Endothelial cell (in vitro differentiated cells): Measurements from ENCODE around the gene LRP4. TPM values are rescaled to one million over a fixed set of nuclear protein-coding genes. Genes with fewer than 3 reads are reported as not detected.
A peak's percentile ranks its signal among the peaks of the same experiment; 100 is the strongest.
"Not testable (repeated sequence)": the region's sequence is repeated elsewhere in the genome, so short reads cannot be mapped to it uniquely, and the experiment has no call there.

Experiments
- DNase-seq: peaks from one replicate; pipeline ENCODE4 v3.0.0; 2021; ENCODE audit warnings: low spot score
- H3K27ac Mint-ChIP-seq: one replicate; pipeline ENCODE4 v1.8.0; 2021; ENCODE audit warnings: mixed read lengths, inconsistent platforms; ENCODE audit not compliant: unreplicated experiment
- H3K27me3 Mint-ChIP-seq: one replicate; pipeline ENCODE4 v1.8.0; 2021; ENCODE audit warnings: mild to moderate bottlenecking, moderate library complexity, mixed read lengths, inconsistent platforms; ENCODE audit not compliant: unreplicated experiment
- H3K36me3 Mint-ChIP-seq: one replicate; pipeline ENCODE4 v1.8.0; 2021; ENCODE audit warnings: mild to moderate bottlenecking, low read depth, mixed read lengths, inconsistent platforms; ENCODE audit not compliant: unreplicated experiment
- H3K4me1 Mint-ChIP-seq: one replicate; pipeline ENCODE4 v1.8.0; 2021; ENCODE audit warnings: mild to moderate bottlenecking, mixed read lengths, inconsistent platforms; ENCODE audit not compliant: unreplicated experiment
- H3K4me3 Mint-ChIP-seq: one replicate; pipeline ENCODE4 v1.8.0; 2021; ENCODE audit warnings: mild to moderate bottlenecking, mixed read lengths, inconsistent platforms; ENCODE audit not compliant: unreplicated experiment
- H3K9me3 Mint-ChIP-seq: one replicate; pipeline ENCODE4 v1.8.0; 2021; ENCODE audit warnings: mixed read lengths, inconsistent platforms; ENCODE audit not compliant: unreplicated experiment
- CTCF ChIP-seq: fragments of 200-600 bp; sonication (generic); IDR thresholded peaks from one replicate; pipeline ENCODE4 v1.5.0; 2021; ENCODE audit warnings: antibody characterized with exemption; ENCODE audit not compliant: unreplicated experiment
- total RNA-seq: library from RNA; stranded (reverse); fragmentation: NEBNext Ultra II Directional; extraction: Animal tissue kit (Norgen Biotek cat#: 25700); gene quantifications from one replicate; pipeline ENCODE4 v1.2.1, GENCODE V29; 2021; ENCODE audit not compliant: unreplicated experiment

LRP4 gene
- total RNA-seq, 1 donor from 2014 or later, result 21.8 TPM

DNA sequence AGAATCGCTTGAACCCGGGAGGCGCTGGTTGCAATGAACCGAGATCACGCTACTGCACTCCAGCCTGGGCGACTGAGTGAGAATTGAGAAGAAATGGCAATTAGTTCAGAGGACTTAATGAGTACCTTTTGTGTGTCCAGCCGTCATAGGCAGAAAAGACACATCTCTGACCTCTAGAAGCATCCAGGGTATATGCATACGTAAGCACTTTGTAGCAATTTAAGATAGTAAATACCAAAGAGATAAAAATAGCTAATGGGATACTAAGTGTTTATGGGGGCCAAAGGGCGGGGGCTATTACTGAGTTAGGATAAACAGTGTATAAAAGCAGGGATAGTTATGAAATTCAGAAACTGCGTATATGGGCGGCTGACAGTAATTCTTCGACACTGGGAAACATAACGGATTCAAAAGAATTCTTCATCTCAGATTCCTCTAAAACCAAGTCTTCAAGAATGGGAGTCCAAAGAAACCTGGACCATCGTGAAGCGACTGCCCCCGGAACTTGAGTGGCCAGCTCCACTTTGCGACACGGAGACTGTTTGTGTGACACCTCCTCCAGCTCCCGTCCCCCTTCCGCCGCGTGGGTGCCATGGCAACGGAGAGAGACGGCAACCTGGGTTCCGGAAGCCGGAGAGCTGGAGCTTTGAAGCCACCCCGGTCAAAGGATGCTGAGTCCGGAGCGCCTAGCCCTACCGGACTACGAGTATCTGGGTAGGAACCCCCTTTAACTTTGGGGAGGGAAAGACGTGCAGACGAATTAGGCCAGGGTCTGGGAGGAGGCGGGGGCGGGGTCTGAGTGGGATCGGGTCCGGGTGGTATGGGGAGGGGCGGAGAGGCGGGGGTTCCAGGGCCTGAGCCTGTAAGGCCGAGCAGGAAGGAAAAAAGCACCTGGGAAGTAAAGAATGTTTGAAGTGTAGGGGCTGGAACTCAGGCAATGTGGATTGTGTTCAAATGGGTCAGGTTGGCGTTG, 18.1 kb upstream of the LRP4 start, which contains the start of gene CSTPP1:
TSS of gene CSTPP1 (plus strand) at position 624 of the 973 bp plus-strand sequence. CDS start at position 669, 45 bp downstream.
- TF ChIP-seq CTCF, result no peak
- no peaks in the 10 kb centered on the region for H3K9me3 Mint-ChIP-seq

GRCh38 chr11:46930089-46930488, 11.7 kb upstream of the LRP4 start:
- no peak for DNase-seq
- peaks cover 3% of the 10 kb centered on the region for H3K9me3 Mint-ChIP-seq
- TF ChIP-seq CTCF, result no peak
- no peaks in the 10 kb centered on the region for H3K4me1 Mint-ChIP-seq
- peaks cover 6% of the 10 kb centered on the region for H3K36me3 Mint-ChIP-seq
- no peaks in the 10 kb centered on the region for H3K27me3 Mint-ChIP-seq
- H3K4me3 Mint-ChIP-seq, result no peak overlapping the region
- no peak overlapping the region for H3K27ac Mint-ChIP-seq

More for the DNA sequence above, 18.1 kb upstream of the LRP4 start, which contains the start of gene CSTPP1:
- peaks cover 11% of the 10 kb centered on the region for H3K4me1 Mint-ChIP-seq
- H3K36me3 Mint-ChIP-seq, result no peaks in the 10 kb centered on the region
- H3K27ac Mint-ChIP-seq, result peak within 1 kb of the TSS; percentile 93
- peaks cover 11% of the 10 kb centered on the region for H3K27me3 Mint-ChIP-seq
- peak within 1 kb of the TSS; percentile 91 for H3K4me3 Mint-ChIP-seq
- DNase-seq, result peak; percentile 92

GRCh38 chr11:46928701-46929100, 10.4 kb upstream of the LRP4 start:
- not testable (repeated sequence) for H3K4me3 Mint-ChIP-seq, H3K27me3 Mint-ChIP-seq, H3K36me3 Mint-ChIP-seq, H3K27ac Mint-ChIP-seq, H3K9me3 Mint-ChIP-seq, H3K4me1 Mint-ChIP-seq, DNase-seq

DNA sequence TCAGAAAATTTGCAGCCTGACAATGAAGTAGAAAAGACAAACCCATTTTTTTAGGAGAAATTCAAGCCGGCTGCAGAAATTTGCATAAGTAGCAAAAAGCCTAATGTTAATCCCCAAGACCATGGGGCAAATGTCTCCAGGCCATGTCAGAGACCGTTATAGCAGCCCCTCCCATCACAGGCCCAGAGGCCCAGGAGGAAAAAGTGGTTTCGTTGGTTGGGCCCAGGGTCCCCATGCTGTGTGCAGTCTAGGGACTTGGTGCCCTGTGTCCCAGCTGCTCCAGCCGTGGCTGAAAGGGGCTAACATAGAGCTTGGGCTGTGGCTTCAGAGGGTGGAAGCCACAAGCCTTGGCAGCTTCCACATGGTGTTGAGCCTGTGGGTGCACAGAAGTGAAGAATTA, 9.6 kb upstream of the LRP4 start:
- H3K27me3 Mint-ChIP-seq, DNase-seq, H3K4me1 Mint-ChIP-seq, H3K4me3 Mint-ChIP-seq, H3K9me3 Mint-ChIP-seq, H3K27ac Mint-ChIP-seq, H3K36me3 Mint-ChIP-seq: not testable (repeated sequence)

DNA sequence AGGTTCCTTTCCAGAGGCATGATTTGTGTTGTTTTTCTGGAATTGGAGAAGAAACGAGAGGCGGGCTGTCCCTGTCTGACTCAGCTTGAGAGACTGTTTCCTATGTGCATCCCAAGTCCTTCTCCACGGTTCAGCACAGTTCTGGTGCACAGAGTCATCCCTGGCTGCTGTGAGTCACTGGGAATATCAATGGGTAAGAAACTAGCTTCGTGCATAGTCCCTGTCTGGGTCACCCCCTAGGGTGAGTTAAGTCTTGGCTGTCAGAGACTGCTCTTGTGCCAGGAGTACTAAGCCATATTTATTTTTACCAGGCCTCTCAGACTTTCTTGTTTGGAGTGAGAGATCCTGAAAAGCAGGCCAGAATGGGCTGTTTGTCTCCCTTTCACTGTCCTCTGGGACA, 2.4 kb upstream of the LRP4 start:
- H3K9me3 Mint-ChIP-seq, result no peaks in the 10 kb centered on the region
- H3K36me3 Mint-ChIP-seq, result peaks cover 5% of the 10 kb centered on the region
- no peak overlapping the region for H3K4me3 Mint-ChIP-seq
- H3K27ac Mint-ChIP-seq, result no peak overlapping the region
- H3K27me3 Mint-ChIP-seq, result peaks cover 13% of the 10 kb centered on the region
- peaks cover 23% of the 10 kb centered on the region for H3K4me1 Mint-ChIP-seq
- no peak for TF ChIP-seq CTCF
- no peak for DNase-seq
